SU-DHL-6 (cell line): ENCODE results near the gene CRYGS.

Experiments
- EZH2phosphoT487 ChIP-seq: fragments of 200-600 bp; sonication (generic), shearing (Covaris generic); conservative IDR thresholded peaks from 2 replicates; pipeline ENCODE4 v1.6.1; 2018; ENCODE audit warnings: mild to moderate bottlenecking, antibody characterized with exemption, low read length, moderate library complexity, mixed read lengths
- TF ChIP-seq, protein P1 (sequence below): fragments of 200-600 bp; sonication (generic); IDR thresholded peaks from one replicate; pipeline ENCODE4 v1.5.1; 2017; ENCODE audit warnings: antibody characterized with exemption, mild to moderate bottlenecking, low read length, moderate library complexity; ENCODE audit not compliant: insufficient read depth, poor library complexity, severe bottlenecking

DNA sequence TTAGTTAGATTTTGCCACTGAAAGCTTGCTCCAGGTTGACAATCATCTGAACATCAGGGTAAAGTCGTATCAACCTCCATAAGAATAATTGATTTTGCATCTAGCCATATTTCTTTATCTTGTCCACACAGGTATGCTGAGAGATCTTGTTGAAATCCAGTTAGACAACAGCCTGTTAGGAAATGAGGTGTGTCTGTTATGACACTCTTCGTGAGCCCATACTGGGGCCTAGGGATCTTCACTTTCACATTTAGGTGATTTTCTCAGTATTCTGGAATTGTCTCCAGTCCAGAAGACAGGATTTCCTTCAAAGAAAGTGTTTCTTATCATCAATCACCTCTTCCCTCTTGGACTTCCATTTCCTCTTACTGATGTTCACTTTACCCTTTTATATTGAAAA is 44.5 kb upstream of the CRYGS start:
- TF ChIP-seq, protein P1, sequence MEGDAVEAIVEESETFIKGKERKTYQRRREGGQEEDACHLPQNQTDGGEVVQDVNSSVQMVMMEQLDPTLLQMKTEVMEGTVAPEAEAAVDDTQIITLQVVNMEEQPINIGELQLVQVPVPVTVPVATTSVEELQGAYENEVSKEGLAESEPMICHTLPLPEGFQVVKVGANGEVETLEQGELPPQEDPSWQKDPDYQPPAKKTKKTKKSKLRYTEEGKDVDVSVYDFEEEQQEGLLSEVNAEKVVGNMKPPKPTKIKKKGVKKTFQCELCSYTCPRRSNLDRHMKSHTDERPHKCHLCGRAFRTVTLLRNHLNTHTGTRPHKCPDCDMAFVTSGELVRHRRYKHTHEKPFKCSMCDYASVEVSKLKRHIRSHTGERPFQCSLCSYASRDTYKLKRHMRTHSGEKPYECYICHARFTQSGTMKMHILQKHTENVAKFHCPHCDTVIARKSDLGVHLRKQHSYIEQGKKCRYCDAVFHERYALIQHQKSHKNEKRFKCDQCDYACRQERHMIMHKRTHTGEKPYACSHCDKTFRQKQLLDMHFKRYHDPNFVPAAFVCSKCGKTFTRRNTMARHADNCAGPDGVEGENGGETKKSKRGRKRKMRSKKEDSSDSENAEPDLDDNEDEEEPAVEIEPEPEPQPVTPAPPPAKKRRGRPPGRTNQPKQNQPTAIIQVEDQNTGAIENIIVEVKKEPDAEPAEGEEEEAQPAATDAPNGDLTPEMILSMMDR, result no peak
- no peak for TF ChIP-seq EZH2phosphoT487
